Kidney (tissue), 14 donors: Measurements from ENCODE around the gene CSNK1D. TPM values are rescaled to one million over a fixed set of nuclear protein-coding genes. Genes with fewer than 3 reads are reported as not detected.
A peak's percentile ranks its signal among the peaks of the same experiment; 100 is the strongest.

ENCODE experiments used
- DNase-seq, 5 donors: peaks; one replicate each; pipeline ENCODE4 v3.0.0-alpha.2; 2013 to 2020
- FAIRE-seq: peaks from 2 replicates; lab custom pipeline; 2012; peaks lifted over from hg19 to GRCh38; lab: Jason Lieb, UNC
- H3K27ac ChIP-seq, 2 donors: one replicate each; pipeline ENCODE4 v1.7.0; 2013; ENCODE audit warnings: low read depth in 2 of 2, low read length in 2 of 2, inconsistent platforms in 1 of 2
- H3K27me3 ChIP-seq: one replicate; pipeline ENCODE4 v1.7.1; 2013; ENCODE audit warnings: low read length, inconsistent platforms; ENCODE audit not compliant: control insufficient read depth, insufficient read depth
- H3K36me3 ChIP-seq, 3 donors: one replicate each; pipeline versions ENCODE4 v1.7.0 to v1.7.1; 2013; ENCODE audit warnings: low read length in 3 of 3, control low read depth in 1 of 3, inconsistent platforms in 1 of 3; ENCODE audit not compliant: insufficient read depth in 3 of 3, control insufficient read depth in 2 of 3
- H3K4me1 ChIP-seq, 3 donors: one replicate each; pipeline versions ENCODE4 v1.7.0 to v1.7.1; 2013; ENCODE audit warnings: low read length in 3 of 3, inconsistent platforms in 1 of 3, low read depth in 1 of 3; ENCODE audit not compliant: control insufficient read depth in 2 of 3, insufficient read depth in 2 of 3
- H3K4me3 ChIP-seq, 3 donors: one replicate each; pipeline versions ENCODE4 v1.7.0 to v1.8.1; 2013; ENCODE audit warnings: low read length in 3 of 3, control low read depth in 1 of 3, inconsistent platforms in 1 of 3
- H3K9ac ChIP-seq, 3 donors: one replicate each; pipeline versions ENCODE4 v1.7.0 to v1.7.1; 2013; ENCODE audit warnings: low read length in 3 of 3, control low read depth in 1 of 3, inconsistent platforms in 1 of 3
- H3K9me3 ChIP-seq, 3 donors: one replicate each; pipeline versions ENCODE4 v1.7.0 to v1.7.1; 2013; ENCODE audit warnings: low read length in 3 of 3, control low read depth in 1 of 3, inconsistent platforms in 1 of 3; ENCODE audit not compliant: control insufficient read depth in 2 of 3, insufficient read depth in 1 of 3
- intact Hi-C: fragments of 100-400 bp; cut with DNase I; formaldehyde crosslinking; loops from one replicate; pipeline ENCODE4 v1.11.1; 2022
- polyA plus RNA-seq: library from polyadenylated mRNA; stranded (reverse); fragments of 350-450 nt; fragmentation: Illumina TruSeq; extraction: RNeasy Lipid Tissue Mini Kit (QIAGEN cat#74804); gene quantifications from one replicate; pipeline ENCODE4 v1.2.3, GENCODE V29; 2014; ENCODE audit warnings: low read depth, low replicate concordance; ENCODE audit not compliant: insufficient read depth
- total RNA-seq: library from RNA; stranded (reverse); fragmentation: NEBNext Ultra II Directional; extraction: Animal tissue kit (Norgen Biotek cat#: 25700); gene quantifications from one replicate; pipeline ENCODE4 v1.2.1, GENCODE V29; 2021
- TF ChIP-seq, protein P1 (sequence below): IDR thresholded peaks from 3 replicates; pipeline ENCODE4 v1.5.1; 2012; ENCODE audit warnings: mild to moderate bottlenecking, moderate library complexity, borderline replicate concordance; ENCODE audit not compliant: insufficient read depth; ENCODE audit errors: extremely low read depth
- donor health status: control.
- donor health status: control.
- donor health status: control.
- donor health status: control.
- donor health status: control.
- donor health status: DM: yes; HTN: yes; CAD: no.
- donor health status: Normal renal cell carcinoma (clear cell type).

CSNK1D gene
- total and polyA plus RNA-seq, 2 donors from 2014 or later, result 69.7 to 160 TPM

DNA sequence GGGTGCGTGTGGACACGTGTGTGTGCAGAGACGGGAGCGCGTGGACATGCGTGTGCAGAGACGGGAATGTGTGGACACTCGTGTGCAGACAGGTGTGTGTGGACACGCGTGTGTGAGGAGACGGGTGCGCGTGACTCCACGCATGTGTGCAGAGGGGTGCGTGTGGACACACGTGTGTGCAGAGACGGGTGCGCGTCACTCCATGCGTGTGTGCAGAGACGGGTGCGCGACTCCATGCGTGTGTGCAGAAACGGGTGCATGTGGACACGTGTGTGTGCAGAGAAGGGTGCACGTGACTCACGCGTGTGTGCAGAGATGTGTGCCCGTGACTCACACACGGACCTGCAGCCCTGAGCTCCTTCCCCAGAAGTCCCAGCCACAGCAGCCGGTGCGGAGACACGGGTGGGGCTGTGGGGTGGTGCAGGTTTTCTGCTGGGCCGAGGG is 46.1 kb upstream of the CSNK1D start:
- no peak overlapping the region for H3K4me3 ChIP-seq
- no peaks in the 10 kb centered on the region for H3K9me3 ChIP-seq
- FAIRE-seq (no peak), DNase-seq (peak in 1 of 5 donors; percentile 73)
- no peaks in the 10 kb centered on the region for H3K4me1 ChIP-seq
- H3K9ac ChIP-seq, result no peak overlapping the region
- TF ChIP-seq, protein P1, sequence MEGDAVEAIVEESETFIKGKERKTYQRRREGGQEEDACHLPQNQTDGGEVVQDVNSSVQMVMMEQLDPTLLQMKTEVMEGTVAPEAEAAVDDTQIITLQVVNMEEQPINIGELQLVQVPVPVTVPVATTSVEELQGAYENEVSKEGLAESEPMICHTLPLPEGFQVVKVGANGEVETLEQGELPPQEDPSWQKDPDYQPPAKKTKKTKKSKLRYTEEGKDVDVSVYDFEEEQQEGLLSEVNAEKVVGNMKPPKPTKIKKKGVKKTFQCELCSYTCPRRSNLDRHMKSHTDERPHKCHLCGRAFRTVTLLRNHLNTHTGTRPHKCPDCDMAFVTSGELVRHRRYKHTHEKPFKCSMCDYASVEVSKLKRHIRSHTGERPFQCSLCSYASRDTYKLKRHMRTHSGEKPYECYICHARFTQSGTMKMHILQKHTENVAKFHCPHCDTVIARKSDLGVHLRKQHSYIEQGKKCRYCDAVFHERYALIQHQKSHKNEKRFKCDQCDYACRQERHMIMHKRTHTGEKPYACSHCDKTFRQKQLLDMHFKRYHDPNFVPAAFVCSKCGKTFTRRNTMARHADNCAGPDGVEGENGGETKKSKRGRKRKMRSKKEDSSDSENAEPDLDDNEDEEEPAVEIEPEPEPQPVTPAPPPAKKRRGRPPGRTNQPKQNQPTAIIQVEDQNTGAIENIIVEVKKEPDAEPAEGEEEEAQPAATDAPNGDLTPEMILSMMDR, result no peak
- H3K27me3 ChIP-seq, result no peaks in the 10 kb centered on the region
- H3K27ac ChIP-seq, result no peak overlapping the region
- H3K36me3 ChIP-seq, result no peaks in the 10 kb centered on the region
- intact Hi-C loops, result loop anchor here (10.0 kb wide), 2 partner anchors 85 to 115 kb away; no protein-coding TSS in a partner anchor

DNA sequence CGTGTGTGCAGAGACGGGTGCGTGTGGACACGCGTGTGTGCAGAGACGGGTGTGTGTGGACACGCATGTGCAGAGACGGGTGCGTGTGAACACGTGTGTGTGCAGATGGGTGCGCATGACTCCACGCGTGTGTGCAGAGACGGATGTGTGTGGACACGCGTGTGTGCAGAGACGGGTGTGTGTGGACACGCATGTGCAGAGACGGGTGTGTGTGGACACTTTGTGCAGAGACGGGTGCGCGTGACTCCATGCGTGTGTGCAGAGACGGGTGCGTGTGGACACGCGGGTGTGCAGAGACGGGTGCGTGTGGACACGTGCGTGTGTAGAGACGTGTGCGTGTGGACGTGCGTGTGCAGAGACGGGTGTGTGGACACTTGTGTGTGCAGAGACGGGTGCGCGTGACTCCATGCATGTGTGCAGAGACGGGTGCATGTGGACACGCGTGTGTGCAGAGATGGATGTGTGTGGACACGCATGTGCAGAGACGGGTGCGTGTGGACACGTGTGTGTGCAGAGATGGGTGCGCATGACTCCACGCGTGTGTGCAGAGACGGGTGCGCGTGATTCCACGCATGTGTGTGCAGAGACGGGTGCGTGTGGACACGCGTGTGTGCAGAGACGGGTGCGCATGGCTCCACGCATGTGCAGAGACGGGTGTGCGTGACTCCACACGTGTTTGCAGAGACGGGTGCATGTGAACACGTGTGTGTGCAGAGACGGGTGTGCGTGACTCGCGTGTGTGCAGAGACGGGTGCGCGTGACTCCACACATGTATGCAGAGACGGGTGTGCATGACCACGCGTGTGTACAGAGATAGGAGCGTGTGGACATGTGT is 45.5 kb upstream of the CSNK1D start:
- TF ChIP-seq, protein P1, result no peak
- DNase-seq (peak in 1 of 5 donors; percentile 78), FAIRE-seq (no peak)

DNA sequence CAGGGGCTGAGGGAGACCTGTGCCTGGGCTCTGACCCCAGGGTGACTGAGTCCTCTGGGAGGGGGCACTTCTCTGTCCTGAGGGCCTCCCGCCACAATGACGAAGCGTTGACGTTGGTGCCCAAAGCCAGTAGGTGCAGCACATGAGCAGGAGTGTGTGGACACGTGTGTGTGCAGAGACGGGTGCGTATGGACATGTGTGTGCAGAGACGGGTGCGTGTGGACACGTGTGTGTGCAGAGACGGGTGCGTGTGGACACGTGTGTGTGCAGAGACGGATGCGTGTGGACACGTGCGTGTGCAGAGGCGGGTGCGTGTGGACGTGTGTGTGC is 44.6 kb upstream of the CSNK1D start:
- FAIRE-seq (no peak), DNase-seq (peak in 1 of 5 donors; percentile 68)
- intact Hi-C loops, result no loop called here
- H3K4me1 ChIP-seq, result no peaks in the 10 kb centered on the region
- H3K4me3 ChIP-seq, result no peak overlapping the region
- H3K9me3 ChIP-seq, result no peaks in the 10 kb centered on the region
- H3K9ac ChIP-seq, result no peak overlapping the region
- H3K27me3 ChIP-seq, result no peaks in the 10 kb centered on the region
- H3K36me3 ChIP-seq, result no peaks in the 10 kb centered on the region
- TF ChIP-seq, protein P1, result no peak
- no peak overlapping the region for H3K27ac ChIP-seq

More for the DNA sequence above, 45.5 kb upstream of the CSNK1D start:
- Histone ChIP-seq H3K36me3 (no peaks in the 10 kb centered on the region), H3K4me1 (no peaks in the 10 kb centered on the region), H3K4me3 (no peak overlapping the region), H3K9ac (no peak overlapping the region), H3K9me3 (no peaks in the 10 kb centered on the region), H3K27ac (no peak overlapping the region), H3K27me3 (no peaks in the 10 kb centered on the region)
- intact Hi-C loops, result no loop called here
